Measurements from ENCODE around the gene KRT80.

GRCh38 chr12:52164624-52165023, 27.2 kb downstream of the KRT80 start:
- TF ChIP-seq ZFX (IDR thresholded peaks at IDR 0.05; ENCODE audit: borderline replicate concordance): no peak
- TF ChIP-seq, protein P1, sequence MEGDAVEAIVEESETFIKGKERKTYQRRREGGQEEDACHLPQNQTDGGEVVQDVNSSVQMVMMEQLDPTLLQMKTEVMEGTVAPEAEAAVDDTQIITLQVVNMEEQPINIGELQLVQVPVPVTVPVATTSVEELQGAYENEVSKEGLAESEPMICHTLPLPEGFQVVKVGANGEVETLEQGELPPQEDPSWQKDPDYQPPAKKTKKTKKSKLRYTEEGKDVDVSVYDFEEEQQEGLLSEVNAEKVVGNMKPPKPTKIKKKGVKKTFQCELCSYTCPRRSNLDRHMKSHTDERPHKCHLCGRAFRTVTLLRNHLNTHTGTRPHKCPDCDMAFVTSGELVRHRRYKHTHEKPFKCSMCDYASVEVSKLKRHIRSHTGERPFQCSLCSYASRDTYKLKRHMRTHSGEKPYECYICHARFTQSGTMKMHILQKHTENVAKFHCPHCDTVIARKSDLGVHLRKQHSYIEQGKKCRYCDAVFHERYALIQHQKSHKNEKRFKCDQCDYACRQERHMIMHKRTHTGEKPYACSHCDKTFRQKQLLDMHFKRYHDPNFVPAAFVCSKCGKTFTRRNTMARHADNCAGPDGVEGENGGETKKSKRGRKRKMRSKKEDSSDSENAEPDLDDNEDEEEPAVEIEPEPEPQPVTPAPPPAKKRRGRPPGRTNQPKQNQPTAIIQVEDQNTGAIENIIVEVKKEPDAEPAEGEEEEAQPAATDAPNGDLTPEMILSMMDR (IDR thresholded peaks at IDR 0.05): no peak

All from 22Rv1 (cell line).